HG03045 (cell line): Measurements from ENCODE around the gene PLXNB3.
"Not testable (repeated sequence)": the region's sequence is repeated elsewhere in the genome, so short reads cannot be mapped to it uniquely, and the experiment has no call there.

ENCODE experiments used
- ATAC-seq: cut with Tn5 transposase; IDR thresholded peaks from one replicate; pipeline ENCODE4 v1.9.1; 2021; ENCODE audit warnings: mild to moderate bottlenecking, moderate library complexity; ENCODE audit not compliant: unreplicated experiment

Gene PLXNB3

GRCh38 chrX:153806999-153807575, 43.0 kb downstream of the PLXNB3 start:
- no peak for ATAC-seq

GRCh38 chrX:153807976-153808375, 43.9 kb downstream of the PLXNB3 start:
- ATAC-seq, result no peak

- ATAC-seq, result no peak
These were observed 48.2 kb downstream of the PLXNB3 start for GRCh38 chrX:153812220-153812619.

- no peak for ATAC-seq
These were observed 49.1 kb downstream of the PLXNB3 start for GRCh38 chrX:153813161-153813560.

- ATAC-seq, result no peak
These were observed 50.7 kb downstream of the PLXNB3 start for GRCh38 chrX:153814591-153815315.

DNA sequence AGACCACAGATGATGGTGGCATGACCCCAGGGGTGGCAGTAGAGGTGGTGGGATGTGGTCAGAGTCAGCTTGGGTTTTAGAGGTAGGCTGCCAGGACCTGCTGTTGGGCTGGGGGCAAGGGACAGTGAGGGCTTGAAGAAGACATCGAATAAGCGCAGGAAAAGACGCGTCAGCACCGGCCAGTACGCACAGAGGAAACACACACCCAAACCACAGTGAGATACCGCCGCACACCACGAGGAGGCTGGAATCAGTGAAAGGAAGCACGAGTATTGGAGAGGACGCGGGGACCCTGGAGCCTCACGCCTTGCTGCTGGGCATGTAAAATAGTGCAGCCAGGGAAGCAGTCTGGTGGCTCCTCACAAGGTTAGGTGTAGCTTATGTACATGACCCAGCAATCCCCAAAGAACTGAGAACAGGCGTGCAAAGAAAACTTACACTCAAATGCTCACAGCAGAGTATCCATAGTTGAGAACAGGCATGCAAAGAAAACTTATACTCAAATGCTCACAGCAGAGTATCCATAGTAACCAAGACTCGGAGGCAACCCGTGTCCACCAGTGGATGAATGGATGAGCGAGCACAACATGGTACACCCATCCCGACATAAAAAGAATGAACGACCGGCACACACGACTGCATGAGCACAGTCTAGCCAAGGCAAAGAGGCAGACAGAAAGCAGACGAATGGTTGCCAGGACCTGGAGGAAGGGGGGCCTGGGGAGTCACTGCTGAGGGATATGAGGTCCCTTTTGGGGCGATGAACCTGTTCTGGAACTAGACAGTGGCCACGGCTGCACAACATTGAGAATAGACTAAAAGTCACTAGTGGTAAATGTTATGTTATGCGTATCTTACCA, 53.0 kb downstream of the PLXNB3 start:
- ATAC-seq, result no peak

DNA sequence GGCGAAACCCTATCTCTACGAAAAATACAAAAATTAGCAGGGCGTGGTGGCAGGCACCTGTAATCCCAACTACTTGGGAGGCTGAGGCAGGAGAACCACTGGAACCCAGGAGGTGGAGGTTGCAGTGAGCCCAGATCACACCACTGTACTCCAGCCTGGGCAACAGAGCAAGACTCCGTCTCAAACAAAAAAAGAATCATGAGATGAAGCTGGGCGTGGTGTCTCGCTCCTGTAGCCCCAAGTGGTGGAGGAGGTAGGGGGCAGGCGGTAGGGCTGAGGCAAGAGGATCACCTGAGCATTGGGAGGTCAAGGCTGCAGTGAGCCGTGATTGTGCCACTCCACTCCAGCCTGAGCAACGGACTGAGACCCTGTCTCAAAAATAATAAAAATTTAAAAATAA, 54.0 kb downstream of the PLXNB3 start:
- ATAC-seq, result not testable (repeated sequence)

DNA sequence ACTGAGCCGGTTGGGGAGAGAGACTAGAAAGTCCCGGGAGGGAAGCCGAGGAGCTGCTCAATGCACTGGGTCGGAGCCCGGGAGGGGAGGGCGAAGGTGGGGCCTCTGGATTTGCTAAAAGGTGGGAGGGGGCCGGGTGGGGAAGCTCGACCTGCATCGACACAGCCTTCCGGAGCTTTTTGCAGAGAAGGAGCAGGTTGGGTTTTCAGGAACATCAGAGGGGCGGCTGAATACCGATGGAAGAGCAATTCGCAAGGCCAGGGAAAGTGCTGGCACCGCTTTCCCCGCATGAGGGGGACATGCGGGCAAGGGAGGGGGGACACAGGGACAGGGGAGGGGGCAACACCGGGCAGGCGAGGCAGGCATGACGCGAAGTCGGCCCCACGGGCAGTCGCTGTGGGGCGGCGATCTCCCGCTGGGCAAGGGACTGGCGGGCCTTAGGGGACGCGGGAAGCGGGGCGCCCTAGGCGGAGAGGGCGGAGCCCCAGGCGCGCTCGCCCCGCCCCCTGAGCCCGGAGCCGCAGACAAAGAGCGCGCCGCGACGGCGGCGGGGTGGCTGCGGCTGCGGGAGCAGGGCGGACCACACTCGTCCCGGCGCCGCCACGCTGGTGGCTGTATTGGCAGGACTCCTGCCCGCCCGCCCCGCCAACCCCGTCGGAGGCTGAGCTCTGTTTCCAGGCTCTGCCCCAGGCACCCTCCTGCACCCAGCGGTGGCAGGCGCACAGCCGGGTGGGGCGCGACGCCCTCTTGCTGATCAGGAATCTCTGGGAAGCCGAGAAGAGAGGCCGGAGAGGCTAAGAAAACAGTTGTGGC, 54.7 kb downstream of the PLXNB3 start:
- no peak for ATAC-seq

DNA sequence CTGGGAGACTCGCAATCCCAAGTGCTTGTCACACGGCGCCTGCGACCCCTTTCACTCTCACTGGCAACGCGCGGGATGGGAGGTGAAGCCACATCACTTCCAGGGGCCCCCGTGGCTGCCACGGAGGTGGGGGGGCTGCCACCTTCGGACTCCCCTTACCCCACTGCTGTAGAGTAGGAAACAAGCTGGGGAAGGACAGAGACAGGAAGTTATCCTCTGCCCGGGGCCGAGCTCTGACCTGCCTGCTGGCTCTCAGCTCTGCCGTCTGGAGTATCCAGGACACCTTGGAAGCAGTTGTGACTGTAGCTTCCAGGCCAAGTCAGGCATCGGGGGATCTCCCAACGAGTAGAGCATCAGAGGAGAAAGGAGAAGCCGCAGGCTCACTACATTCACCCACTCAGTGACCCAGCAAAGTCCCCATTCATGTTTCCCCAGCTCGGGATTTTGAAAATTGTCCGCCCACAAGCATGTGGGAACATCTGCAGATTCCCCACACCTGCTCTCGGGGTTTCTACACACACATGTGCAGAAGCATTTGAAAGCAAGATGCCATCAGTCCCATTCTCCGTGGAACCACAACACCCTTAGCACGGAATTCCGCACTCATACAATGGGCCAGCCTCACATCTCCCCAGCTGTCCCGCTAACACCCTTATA, 55.5 kb downstream of the PLXNB3 start:
- no peak for ATAC-seq

- ATAC-seq, result no peak
These were observed 56.6 kb downstream of the PLXNB3 start for GRCh38 chrX:153820601-153821000.

GRCh38 chrX:153821066-153821465, 57.0 kb downstream of the PLXNB3 start:
- no peak for ATAC-seq

DNA sequence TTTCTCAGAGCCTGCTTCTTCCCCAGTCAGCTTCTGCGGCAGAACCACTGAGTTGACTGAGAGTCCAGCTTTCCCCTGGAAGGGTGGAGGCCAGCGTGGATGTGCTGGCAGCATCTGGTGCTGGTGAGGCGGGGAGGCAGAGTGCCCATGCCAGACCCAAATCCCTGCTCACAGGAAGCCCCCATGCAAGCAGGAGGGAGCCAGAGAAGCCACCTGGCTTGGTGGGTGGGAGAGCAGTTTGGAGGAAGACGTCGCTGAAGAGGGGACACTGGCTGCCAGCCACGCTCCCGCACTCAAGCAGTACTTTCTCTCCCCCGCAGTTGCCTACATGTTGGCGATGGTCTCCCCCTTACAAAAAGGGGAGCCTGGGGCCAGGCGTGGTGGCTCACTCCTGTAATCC, 60.3 kb downstream of the PLXNB3 start:
- ATAC-seq, result no peak

DNA sequence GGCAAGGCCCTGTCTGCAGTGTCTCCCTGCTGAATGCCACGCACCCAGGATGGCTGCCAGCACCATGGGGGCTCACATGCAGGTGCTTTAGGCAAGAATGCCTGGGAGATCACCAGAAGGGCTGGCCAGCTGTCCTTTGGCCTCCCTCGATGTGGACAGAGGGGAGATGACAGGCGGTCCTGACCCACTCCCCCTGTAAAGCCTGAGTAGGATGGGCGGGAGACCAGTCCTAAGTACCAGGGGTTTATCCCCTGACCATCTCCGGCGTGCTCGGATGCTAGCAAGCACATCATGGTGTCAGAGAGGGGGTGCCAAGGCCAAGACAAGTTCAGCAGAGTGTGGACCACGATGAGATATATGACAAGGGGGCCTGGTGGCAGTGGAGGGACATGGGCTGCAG, 61.0 kb downstream of the PLXNB3 start:
- no peak for ATAC-seq
